Cardiac fibroblast (primary cell): ENCODE measurements around the gene CSRNP3.
A peak's percentile ranks its signal among the peaks of the same experiment; 100 is the strongest.

Experiments
- DNase-seq, 2 donors: peaks; one replicate each; pipeline versions ENCODE4 v3.0.0 to v3.0.0-alpha.2; 2010; ENCODE audit warnings: low read depth in 2 of 2
- H3K4me3 ChIP-seq, 2 donors: replicated peaks in 1 of 2; 1 replicate in 1 of 2; 2 replicates in 1 of 2; pipeline ENCODE4 v1.5.1; 2011; ENCODE audit warnings: low read depth in 2 of 2, low read length in 2 of 2, mild to moderate bottlenecking in 2 of 2, moderate library complexity in 1 of 2
- TF ChIP-seq, protein P1 (sequence below): IDR thresholded peaks from one replicate; pipeline ENCODE4 v1.5.1; 2011; ENCODE audit warnings: low read depth, mild to moderate bottlenecking, low read length, inconsistent platforms

CSRNP3 gene

DNA sequence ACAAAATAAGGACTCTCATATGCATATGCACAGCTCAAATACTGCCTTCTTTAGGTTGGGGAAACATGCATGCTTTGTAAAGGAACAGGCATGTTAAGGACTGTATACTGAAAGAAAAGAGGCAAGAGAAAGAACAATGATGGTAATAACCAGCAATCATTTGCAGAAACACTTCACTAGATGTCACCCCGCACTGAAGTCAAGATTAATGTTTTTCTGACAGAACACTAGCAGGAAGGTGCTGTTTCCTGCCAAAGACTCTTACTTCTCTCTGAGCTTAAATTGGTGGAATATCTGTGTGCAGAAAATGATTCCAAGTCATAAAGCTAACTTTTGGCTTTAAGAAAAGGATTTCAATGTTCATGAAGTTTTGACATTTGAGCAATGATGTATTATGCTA is 19.3 kb upstream of the CSRNP3 start:
- no peak overlapping the region for H3K4me3 ChIP-seq
- TF ChIP-seq, protein P1, sequence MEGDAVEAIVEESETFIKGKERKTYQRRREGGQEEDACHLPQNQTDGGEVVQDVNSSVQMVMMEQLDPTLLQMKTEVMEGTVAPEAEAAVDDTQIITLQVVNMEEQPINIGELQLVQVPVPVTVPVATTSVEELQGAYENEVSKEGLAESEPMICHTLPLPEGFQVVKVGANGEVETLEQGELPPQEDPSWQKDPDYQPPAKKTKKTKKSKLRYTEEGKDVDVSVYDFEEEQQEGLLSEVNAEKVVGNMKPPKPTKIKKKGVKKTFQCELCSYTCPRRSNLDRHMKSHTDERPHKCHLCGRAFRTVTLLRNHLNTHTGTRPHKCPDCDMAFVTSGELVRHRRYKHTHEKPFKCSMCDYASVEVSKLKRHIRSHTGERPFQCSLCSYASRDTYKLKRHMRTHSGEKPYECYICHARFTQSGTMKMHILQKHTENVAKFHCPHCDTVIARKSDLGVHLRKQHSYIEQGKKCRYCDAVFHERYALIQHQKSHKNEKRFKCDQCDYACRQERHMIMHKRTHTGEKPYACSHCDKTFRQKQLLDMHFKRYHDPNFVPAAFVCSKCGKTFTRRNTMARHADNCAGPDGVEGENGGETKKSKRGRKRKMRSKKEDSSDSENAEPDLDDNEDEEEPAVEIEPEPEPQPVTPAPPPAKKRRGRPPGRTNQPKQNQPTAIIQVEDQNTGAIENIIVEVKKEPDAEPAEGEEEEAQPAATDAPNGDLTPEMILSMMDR: no peak
- DNase-seq: peak in 1 of 2 donors; percentile 41

DNA sequence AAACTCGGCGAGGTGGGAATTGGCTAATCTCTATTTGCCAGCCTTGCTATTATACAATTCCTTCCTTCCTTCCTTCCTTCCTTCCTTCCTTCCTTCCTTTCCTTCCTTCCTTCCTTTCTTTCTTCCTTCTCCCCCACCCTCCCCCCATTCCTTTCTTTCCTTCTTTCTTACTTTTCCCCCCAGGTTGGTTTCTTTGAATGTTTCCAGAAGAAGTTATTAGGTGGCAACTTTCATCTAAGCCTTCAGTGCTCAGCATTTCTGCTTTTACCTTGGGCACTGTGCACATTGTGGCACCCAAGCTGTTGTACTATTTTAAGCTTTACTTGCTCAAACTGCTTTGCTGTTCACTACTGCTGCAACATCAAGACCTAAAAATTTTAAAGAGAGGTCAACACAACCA is 17.2 kb upstream of the CSRNP3 start:
- no peak for DNase-seq
- TF ChIP-seq, protein P1: no peak
- H3K4me3 ChIP-seq: no peak overlapping the region

DNA sequence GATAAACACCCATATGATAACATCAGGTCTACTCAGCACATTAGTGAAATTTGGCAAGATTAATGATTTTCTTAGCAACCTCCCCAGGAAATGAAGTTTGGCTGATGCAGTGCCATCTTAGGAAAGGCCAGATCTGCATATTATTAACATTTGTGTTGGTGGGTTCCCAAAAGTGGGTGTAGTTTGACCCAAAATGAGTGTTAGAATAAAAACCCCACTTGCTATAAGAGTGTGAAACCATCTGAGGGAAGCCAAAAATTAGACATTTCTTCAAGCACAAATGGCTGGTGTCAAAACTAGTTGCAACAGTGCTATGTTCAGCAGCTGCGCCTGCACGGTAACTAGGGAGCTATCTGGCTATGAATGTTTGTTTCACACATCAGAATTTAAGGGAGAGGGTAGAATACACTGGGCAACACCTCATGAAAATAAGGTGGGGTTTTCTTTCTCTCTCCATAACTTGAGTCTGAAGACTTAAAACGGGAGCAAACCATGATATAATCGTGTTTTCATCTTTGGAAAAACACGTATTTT is 15.9 kb upstream of the CSRNP3 start:
- no peak overlapping the region for H3K4me3 ChIP-seq
- no peak for DNase-seq
- TF ChIP-seq, protein P1: no peak

DNA sequence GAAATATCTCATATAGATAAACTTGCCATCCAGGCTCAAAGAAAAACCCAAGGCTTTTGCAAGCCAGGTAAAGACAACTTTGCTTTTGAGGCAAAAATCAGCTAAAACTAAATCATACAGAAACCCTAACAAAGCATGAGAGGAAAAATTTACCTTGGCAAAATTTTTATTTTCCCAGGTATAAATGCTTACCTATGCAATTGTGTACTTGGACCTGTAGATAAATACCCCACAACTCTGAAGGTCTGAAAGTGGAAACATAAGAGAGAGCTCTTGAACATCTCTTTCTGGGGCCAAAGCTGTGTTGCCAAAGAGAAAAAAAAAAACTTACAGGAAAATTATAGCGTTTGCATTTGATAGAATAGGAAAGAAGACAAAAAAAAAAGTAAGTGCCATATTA is 14.6 kb upstream of the CSRNP3 start:
- TF ChIP-seq, protein P1: no peak
- DNase-seq: no peak
- H3K4me3 ChIP-seq: no peak overlapping the region

DNA sequence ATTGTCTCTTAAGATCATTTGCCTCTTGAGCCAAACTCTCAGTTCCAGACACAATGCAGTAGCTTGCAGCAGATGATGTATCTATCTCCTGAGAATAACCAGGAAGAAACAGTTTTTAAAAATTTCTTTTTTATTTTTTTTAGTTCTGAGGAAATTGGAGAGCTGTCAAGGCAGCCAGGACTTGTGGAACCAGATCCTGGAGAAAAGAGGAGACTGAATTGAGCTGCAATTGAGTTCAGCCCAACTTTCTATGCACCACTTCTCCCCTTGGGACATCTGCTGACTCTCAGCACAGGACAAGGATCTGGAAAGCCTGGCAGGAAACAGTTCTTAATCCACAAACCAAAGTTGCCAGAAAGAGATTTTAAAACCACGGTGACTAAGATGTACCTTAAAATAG is 13.5 kb upstream of the CSRNP3 start:
- no peak for DNase-seq
- TF ChIP-seq, protein P1: no peak
- H3K4me3 ChIP-seq: no peak overlapping the region

DNA sequence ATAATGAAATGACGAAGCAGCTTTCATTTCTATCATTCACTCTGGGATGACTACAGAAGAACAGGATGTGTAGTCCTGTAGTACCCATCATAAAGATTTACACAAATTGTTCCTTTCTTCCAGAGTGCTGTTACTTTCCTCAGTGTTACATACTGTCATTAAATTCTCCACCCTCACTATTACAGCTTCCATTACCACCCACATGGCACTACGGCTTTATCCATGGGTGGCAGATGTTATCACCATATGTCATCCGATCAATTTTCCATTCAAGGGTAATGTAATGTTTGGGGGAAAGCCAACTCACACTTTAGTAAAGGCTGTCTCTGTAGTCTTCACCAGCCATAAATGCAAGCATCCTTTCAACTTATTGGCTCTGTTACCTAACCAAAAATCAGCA is 7.1 kb upstream of the CSRNP3 start:
- H3K4me3 ChIP-seq: no peak overlapping the region
- TF ChIP-seq, protein P1: no peak
- DNase-seq: no peak

DNA sequence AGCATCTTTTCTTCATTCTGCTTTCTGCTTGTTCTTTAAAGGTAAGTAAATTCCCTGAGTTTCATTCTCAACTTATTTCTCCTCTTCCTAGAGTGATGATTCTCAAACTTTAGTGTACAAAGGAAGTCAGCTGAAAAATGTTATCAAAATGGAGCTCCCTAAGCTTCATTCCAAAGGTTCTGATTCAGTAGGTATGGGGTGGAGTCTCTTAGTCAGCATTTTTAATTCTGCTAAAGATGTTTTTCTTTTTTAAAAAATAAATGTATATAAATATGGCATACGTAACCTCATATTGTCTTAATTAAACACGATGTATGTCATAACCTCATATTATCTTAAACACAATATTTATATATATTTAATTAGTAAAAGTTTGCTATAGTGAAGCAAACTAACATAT is 3.1 kb upstream of the CSRNP3 start:
- no peak for DNase-seq
- TF ChIP-seq, protein P1: no peak
- H3K4me3 ChIP-seq: no peak overlapping the region
